ENCODE data around the gene DHRS7B.

- TF ChIP-seq, protein P1, sequence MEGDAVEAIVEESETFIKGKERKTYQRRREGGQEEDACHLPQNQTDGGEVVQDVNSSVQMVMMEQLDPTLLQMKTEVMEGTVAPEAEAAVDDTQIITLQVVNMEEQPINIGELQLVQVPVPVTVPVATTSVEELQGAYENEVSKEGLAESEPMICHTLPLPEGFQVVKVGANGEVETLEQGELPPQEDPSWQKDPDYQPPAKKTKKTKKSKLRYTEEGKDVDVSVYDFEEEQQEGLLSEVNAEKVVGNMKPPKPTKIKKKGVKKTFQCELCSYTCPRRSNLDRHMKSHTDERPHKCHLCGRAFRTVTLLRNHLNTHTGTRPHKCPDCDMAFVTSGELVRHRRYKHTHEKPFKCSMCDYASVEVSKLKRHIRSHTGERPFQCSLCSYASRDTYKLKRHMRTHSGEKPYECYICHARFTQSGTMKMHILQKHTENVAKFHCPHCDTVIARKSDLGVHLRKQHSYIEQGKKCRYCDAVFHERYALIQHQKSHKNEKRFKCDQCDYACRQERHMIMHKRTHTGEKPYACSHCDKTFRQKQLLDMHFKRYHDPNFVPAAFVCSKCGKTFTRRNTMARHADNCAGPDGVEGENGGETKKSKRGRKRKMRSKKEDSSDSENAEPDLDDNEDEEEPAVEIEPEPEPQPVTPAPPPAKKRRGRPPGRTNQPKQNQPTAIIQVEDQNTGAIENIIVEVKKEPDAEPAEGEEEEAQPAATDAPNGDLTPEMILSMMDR (IDR thresholded peaks at IDR 0.05 in 8 of 11, conservative IDR thresholded peaks at IDR 0.05 in 3 of 11), result no peak
- no peak for TF ChIP-seq POLR2A (IDR thresholded peaks at IDR 0.05)
These were observed 19.7 kb downstream of the DHRS7B start for GRCh38 chr17:21146362-21147015.

Measured in spleen (tissue), 7 donors.